GM18907 (cell line): ENCODE measurements around the gene MXRA8.

ENCODE experiments used
- ATAC-seq: cut with Tn5 transposase; IDR thresholded peaks from one replicate; pipeline ENCODE4 v1.9.1; 2021; ENCODE audit warnings: mild to moderate bottlenecking, moderate library complexity; ENCODE audit not compliant: unreplicated experiment

Gene MXRA8

GRCh38 chr1:1337793-1338147 lies 20.6 kb downstream of the MXRA8 start:
- no peak for ATAC-seq

GRCh38 chr1:1336931-1337792 lies 21.2 kb downstream of the MXRA8 start:
- ATAC-seq = no peak

GRCh38 chr1:1336446-1336845 lies 21.9 kb downstream of the MXRA8 start:
- no peak for ATAC-seq

GRCh38 chr1:1335792-1336248 lies 22.5 kb downstream of the MXRA8 start:
- no peak for ATAC-seq

- no peak for ATAC-seq
Observed at GRCh38 chr1:1335283-1335682, 23.1 kb downstream of the MXRA8 start.

- ATAC-seq = no peak
Observed at GRCh38 chr1:1334835-1335234, 23.5 kb downstream of the MXRA8 start.

GRCh38 chr1:1333551-1334241 lies 24.7 kb downstream of the MXRA8 start:
- ATAC-seq = no peak

GRCh38 chr1:1332774-1333480 lies 25.4 kb downstream of the MXRA8 start:
- ATAC-seq = no peak

- no peak for ATAC-seq
Observed at GRCh38 chr1:1332031-1332755, 26.2 kb downstream of the MXRA8 start.

- no peak for ATAC-seq
Observed at GRCh38 chr1:1331068-1331965, 27.0 kb downstream of the MXRA8 start, which contains the start of gene TAS1R3. TSS of gene TAS1R3 (plus strand) at chr1:1331280. CDS start at chr1:1331346, 66 bp downstream.

- no peak for ATAC-seq
Observed at GRCh38 chr1:1330366-1331067, 27.8 kb downstream of the MXRA8 start.

GRCh38 chr1:1329304-1330210 lies 28.8 kb downstream of the MXRA8 start:
- ATAC-seq = no peak

- ATAC-seq = no peak
Observed at GRCh38 chr1:1328254-1328653, 30.1 kb downstream of the MXRA8 start.

GRCh38 chr1:1327291-1327690 lies 31.1 kb downstream of the MXRA8 start:
- ATAC-seq = no peak

- no peak for ATAC-seq
Observed at GRCh38 chr1:1326075-1326605, 32.2 kb downstream of the MXRA8 start.

GRCh38 chr1:1325288-1326074 lies 32.9 kb downstream of the MXRA8 start:
- ATAC-seq = no peak
